ENCODE data around the gene PPL.
"Not testable (repeated sequence)": the region's sequence is repeated elsewhere in the genome, so short reads cannot be mapped to it uniquely, and the experiment has no call there.

Gene PPL

GRCh38 chr16:4908854-4909401 lies 28.0 kb downstream of the PPL start:
- no peak for DNase-seq

GRCh38 chr16:4904942-4905615 lies 31.9 kb downstream of the PPL start:
- DNase-seq = no peak

GRCh38 chr16:4904108-4904941 lies 32.6 kb downstream of the PPL start:
- DNase-seq = no peak

- DNase-seq = no peak
These were observed 34.9 kb downstream of the PPL start for GRCh38 chr16:4902038-4902437.

GRCh38 chr16:4900750-4901149 lies 36.2 kb downstream of the PPL start:
- DNase-seq = no peak

- DNase-seq = no peak
These were observed 36.9 kb downstream of the PPL start for GRCh38 chr16:4900036-4900435.

GRCh38 chr16:4899474-4899846 lies 37.5 kb downstream of the PPL start:
- no peak for DNase-seq

- DNase-seq = no peak
These were observed 38.0 kb downstream of the PPL start for GRCh38 chr16:4898811-4899473.

GRCh38 chr16:4897328-4897727 lies 39.6 kb downstream of the PPL start:
- no peak for DNase-seq

GRCh38 chr16:4896761-4897160 lies 40.2 kb downstream of the PPL start:
- not testable (repeated sequence) for DNase-seq

- no peak for DNase-seq
These were observed 41.6 kb downstream of the PPL start for GRCh38 chr16:4895366-4895765.

- no peak for DNase-seq
These were observed 42.4 kb downstream of the PPL start for GRCh38 chr16:4894276-4895150.

GRCh38 chr16:4893103-4893862 lies 43.7 kb downstream of the PPL start:
- no peak for DNase-seq

GRCh38 chr16:4892361-4893102 lies 44.4 kb downstream of the PPL start:
- DNase-seq = no peak

- no peak for DNase-seq
These were observed 45.1 kb downstream of the PPL start for GRCh38 chr16:4891886-4892216.

- no peak for DNase-seq
These were observed 45.7 kb downstream of the PPL start for GRCh38 chr16:4891097-4891885.

- no peak for DNase-seq
These were observed 46.3 kb downstream of the PPL start for GRCh38 chr16:4890686-4891085.

GRCh38 chr16:4890026-4890425 lies 46.9 kb downstream of the PPL start:
- no peak for DNase-seq

- DNase-seq = no peak
These were observed 48.4 kb downstream of the PPL start for GRCh38 chr16:4888428-4889135.

- DNase-seq = no peak
These were observed 50.8 kb downstream of the PPL start for GRCh38 chr16:4886151-4886550.

Measured in CD4-positive, alpha-beta T cell treated with Interferon alpha-2 for 1 hour (primary cell).